HEK293 (cell line): ENCODE data around the gene LEF1.

ENCODE experiments used
- CTCF ChIP-seq: fragments of 450-650 bp; formaldehyde crosslinking; IDR thresholded peaks from 2 replicates; pipeline ENCODE4 v1.5.1; 2016; ENCODE audit warnings: missing biosample characterization, missing genetic modification characterization
- REPIN1 ChIP-seq: fragments of 450-650 bp; formaldehyde crosslinking; IDR thresholded peaks from 2 replicates; pipeline ENCODE4 v1.5.1; 2017; ENCODE audit warnings: missing biosample characterization, missing genetic modification characterization, low read depth
- REST ChIP-seq: fragments of 450-650 bp; formaldehyde crosslinking; IDR thresholded peaks from 2 replicates; pipeline ENCODE4 v1.5.1; 2016; ENCODE audit warnings: missing biosample characterization, missing genetic modification characterization
- ZBTB17 ChIP-seq: fragments of 450-650 bp; formaldehyde crosslinking; IDR thresholded peaks from 2 replicates; pipeline ENCODE4 v1.5.1; 2016; ENCODE audit warnings: missing biosample characterization, missing genetic modification characterization
- ZNF121 ChIP-seq: fragments of 450-650 bp; formaldehyde crosslinking; IDR thresholded peaks from 2 replicates; pipeline ENCODE4 v1.5.1; 2016; ENCODE audit warnings: missing biosample characterization, missing genetic modification characterization
- ZNF16 ChIP-seq: fragments of 450-650 bp; formaldehyde crosslinking; IDR thresholded peaks from 2 replicates; pipeline ENCODE4 v1.5.1; 2016; ENCODE audit warnings: low read depth, missing biosample characterization, missing genetic modification characterization
- ZNF280D ChIP-seq: fragments of 450-650 bp; formaldehyde crosslinking; IDR thresholded peaks from 2 replicates; pipeline ENCODE4 v1.5.1; 2016; ENCODE audit warnings: missing biosample characterization, missing genetic modification characterization
- ZNF362 ChIP-seq: fragments of 450-650 bp; formaldehyde crosslinking; IDR thresholded peaks from 2 replicates; pipeline ENCODE4 v1.5.1; 2016; ENCODE audit warnings: missing biosample characterization, missing genetic modification characterization
- ZSCAN4 ChIP-seq: fragments of 450-650 bp; formaldehyde crosslinking; IDR thresholded peaks from 2 replicates; pipeline ENCODE4 v1.5.1; 2017; ENCODE audit warnings: missing biosample characterization, missing genetic modification characterization

- TF ChIP-seq CTCF (tag by site-specific recombination) = no peak
- no peak for TF ChIP-seq ZNF362
- 0 out of 2 replicates have a peak, but pooled peaks have one; percentile 20 for TF ChIP-seq ZBTB17 (tag by site-specific recombination)
- TF ChIP-seq ZNF121 (tag by site-specific recombination) = no peak
- no peak for TF ChIP-seq ZNF280D (tag by site-specific recombination)
- TF ChIP-seq REST (tag by site-specific recombination) = no peak
- no peak for TF ChIP-seq ZNF16
- TF ChIP-seq ZSCAN4 (tag by site-specific recombination) = no peak
- TF ChIP-seq REPIN1 (tag by site-specific recombination) = no peak
Measured at GRCh38 chr4:108114503-108114902, 54.2 kb downstream of the LEF1 start.
